HK-2 (cell line): ENCODE data around the gene STPG3.

Experiments used
- DNase-seq: peaks from one replicate; pipeline ENCODE4 v3.0.0-alpha.2; 2018; ENCODE audit not compliant: unreplicated experiment

The STPG3 gene

GRCh38 chr9:137222190-137223077 lies 28.7 kb upstream of the STPG3 start, which contains the start of gene RNF208:
Gene RNF208 (minus strand): TSS chr9:137222240. CDS start chr9:137221212, 1,028 bp downstream.
- DNase-seq: peak; percentile 50

DNA sequence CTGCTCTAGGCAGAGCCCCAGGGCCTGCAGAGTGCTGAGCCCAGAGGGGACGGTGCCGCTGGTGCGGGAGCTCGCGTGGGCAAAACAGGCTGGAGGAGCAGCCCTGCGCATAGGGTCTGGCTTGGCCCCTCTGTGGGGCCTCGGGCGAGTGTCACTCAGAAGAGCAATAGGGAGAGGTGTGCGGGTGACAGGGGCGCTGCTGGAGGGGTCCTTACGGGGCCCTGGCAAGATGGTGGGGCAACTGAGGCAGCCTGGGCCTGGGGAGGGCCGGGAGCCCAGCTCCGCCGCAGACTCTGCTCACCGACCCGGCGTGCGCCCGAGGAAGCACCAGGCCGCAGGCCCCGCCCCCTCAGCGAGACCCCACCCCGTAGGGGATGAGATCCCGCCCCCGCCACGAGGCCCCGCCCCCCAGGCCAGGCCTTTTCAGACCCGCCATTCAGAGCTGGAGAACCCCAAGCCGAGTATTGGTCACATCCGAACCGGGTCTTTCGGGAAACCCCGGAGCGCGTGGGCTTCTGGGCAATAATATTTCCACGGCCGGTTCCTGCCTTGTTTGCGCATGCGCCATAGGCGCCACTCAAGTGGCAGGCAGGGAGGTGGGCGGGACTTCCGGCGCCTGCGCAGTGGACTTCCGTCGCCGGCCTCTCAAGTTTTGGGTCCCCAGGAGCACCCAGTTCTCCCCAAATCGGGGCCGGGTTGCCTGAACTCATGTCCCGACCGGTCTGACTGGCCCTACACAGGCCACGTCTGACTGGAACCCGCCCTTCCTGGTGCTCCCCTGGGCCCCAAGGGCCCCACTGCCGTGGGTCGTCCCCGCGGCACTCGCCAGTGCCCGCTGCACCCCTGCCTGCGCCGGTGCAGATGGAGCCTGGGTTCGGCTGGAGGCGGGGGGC lies 27.8 kb upstream of the STPG3 start:
- DNase-seq: peak; percentile 98

DNA sequence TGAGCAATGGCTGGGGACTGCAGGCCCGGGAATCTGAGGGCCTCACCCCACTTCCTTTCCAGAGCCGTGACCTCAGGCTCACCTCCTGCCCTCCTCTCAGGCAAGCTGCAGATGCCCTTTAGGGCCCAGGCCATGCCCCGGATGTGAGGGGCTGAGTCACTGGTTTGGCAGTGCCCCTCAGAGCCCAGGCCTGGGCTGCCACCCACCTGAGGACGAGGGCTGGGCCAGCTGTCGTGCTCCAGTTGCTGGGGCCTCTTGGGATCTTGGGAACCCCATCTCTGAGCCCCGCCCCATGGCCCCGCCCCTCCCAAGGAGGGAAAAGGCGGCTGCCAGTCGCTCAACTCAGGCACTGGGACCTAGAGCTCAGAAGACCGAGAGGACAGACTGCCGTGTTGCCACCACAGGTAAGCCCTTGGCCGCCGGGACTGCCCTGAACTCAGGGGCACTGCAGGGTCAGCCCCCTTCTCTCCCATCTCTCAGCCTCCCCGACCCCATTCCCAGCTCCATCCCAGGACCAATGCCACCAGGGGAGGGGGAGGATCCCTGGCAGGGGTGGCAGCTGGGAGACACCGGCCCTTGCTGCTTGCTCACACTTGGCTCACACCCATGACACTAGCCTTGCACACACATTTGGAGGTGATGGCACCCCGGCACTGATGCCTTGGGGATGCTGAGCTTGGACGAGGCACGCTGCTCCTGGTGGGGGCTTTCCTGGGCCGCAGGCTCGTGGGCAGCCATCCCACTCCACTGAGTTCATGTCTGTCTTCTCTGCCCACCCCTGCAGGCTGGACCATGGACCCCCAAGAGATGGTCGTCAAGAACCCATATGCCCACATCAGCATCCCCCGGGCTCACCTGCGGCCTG lies 26.0 kb upstream of the STPG3 start, which contains the start of gene CYSRT1:
TSS of gene CYSRT1 (plus strand) at position 345 of the 865 bp plus-strand sequence. CDS start at position 793, 448 bp downstream.
- no peak for DNase-seq

GRCh38 chr9:137225699-137226331 lies 25.3 kb upstream of the STPG3 start:
- DNase-seq: no peak

- peak; percentile 74 for DNase-seq
Measured at GRCh38 chr9:137226338-137227053, 24.6 kb upstream of the STPG3 start.

DNA sequence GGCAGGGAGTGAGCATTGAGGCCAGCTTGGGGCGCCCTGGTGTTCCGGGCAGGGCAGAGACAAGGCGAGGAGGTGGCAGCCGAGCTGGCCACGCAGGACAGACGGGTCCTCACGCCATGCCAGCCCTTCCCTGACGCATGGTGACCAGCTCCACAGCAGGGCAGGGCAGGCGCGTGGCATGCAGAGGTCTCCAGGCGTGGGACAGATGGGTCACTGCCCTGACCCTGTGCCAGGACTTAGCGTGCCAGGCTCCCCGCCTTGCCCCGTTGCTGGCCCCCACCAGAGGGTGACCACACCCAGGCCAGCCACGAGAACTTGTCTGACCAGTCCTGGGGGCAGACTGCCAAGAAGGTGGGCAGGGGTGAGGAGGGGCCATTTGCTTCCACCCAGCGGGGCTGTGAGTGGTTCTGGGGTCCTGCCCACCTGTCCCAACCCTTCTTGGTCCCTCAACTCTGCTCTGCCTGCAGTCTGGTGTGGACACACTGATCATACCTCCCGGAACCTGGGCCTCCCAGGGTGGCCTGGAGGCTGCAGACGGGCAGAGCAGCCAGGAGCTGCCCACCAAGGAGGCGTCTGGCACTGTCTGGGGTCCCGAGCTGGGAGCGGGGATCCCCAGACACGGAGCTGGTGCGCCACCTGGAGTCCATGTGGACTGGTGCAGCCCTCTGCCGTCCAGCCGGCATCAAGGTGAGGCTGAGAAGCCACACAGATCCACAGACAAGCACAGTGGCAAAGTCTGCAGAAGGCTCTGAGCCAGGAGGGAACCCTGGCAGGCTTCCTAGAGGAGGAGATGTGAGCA lies 23.8 kb upstream of the STPG3 start, which contains the start of gene RNF224:
TSS of gene RNF224 (plus strand) at position 449 of the 799 bp plus-strand sequence. CDS start 834 bp downstream, outside the sequence.
- peak; percentile 84 for DNase-seq

- DNase-seq: no peak
Measured at GRCh38 chr9:137227853-137228505, 23.1 kb upstream of the STPG3 start.

DNA sequence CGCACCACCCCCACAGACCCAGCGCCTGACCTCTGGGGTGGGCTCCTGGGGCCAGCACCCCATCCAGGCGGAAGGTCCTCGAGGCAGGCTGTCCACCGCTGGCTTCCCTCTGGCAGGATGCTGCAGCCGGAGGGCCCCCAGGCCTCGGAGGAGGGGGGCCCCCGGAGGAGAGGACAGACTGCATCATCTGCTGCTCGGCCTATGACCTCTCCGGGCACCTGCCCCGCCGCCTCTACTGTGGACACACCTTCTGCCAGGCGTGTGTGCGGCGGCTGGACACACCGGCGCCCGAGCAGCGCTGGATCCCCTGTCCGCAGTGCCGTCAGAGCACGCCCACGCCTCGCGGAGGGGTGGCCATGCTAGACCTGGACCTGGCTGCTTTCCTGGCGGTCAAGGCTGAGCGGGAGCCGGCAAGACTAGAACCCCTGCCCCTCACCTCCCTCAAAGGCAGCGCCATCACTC lies 22.5 kb upstream of the STPG3 start:
- no peak for DNase-seq

DNA sequence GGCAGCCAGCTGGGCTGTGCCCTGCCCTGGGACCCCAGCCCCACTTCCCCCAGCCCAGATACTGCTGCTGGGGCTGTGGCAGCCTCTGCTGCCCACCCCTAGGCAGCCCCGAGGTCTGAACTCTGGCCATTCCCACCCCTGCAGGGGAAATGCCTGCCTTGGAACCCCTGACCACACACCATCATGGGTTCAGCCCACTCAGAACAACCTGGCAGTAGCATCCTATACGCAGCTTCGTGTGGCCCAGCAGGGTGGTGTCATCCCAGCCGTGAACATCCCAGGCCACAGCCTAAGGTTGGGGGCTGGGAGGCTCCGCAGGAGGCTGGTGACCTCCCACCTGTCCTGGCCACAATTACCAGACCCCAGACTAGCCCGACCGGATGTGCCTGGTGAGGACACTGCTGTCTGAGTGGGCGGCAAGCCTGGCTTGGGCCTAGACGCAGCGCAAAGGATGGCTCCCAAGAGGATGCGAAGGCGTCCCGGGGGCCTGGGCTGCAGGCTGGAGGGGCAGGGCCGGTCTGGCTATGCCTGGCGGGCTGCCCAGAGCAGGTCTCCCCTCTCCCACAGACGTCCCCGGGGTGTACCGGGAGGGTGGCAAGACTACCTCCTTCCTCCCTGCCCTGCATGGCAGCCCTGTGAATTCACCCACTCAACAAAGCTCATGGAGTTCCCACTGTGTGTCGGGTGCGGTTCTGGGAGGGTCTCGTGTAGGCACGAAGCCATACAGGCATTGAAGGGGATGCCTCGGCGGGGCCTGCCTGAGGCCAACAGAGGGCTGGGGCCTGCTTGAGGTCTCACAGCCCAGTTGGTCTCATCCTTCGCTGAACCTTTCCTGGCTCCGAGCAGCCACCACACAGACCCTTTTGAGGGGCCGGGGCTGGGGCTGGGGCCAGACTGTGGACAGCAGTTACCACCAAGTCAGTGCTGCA lies 21.9 kb upstream of the STPG3 start:
- no peak for DNase-seq

GRCh38 chr9:137229903-137230704 lies 21.0 kb upstream of the STPG3 start:
- DNase-seq: no peak

DNA sequence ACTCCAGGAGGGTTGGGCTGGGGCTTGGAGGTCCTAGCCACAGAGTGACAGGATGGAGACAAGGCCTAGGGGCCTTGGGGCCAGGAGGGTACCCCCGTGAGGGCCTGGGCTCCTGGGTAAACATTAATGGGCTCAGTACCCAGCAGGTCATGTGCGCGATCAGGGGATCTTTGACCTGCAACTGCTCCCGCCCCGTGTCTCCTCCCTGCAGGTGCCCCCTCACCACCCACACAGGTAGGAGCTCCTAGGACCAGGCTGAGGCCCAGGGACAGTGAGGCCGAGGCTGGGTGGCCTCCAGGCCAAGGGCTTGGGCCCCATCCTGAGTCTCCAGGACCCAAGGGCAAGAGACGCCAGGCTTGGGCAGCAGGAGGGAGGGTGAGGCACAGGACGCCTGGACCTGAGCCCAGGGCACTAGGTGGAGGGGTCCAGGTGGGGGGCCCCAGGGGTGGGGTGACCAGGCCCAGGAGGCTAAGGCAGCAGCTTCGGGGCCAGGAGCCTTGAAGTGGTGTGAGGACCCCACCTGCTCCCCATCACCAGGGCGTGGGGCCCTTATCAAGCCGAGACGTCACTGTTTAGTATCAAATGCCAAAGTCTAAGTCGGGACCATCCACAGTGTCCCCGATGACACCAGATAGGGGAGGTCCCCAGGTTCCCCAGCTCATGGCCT lies 20.2 kb upstream of the STPG3 start, which contains the start of gene SLC34A3:
TSS of gene SLC34A3 (plus strand) at position 197 of the 667 bp plus-strand sequence. CDS start 802 bp downstream, outside the sequence.
- DNase-seq: no peak

DNA sequence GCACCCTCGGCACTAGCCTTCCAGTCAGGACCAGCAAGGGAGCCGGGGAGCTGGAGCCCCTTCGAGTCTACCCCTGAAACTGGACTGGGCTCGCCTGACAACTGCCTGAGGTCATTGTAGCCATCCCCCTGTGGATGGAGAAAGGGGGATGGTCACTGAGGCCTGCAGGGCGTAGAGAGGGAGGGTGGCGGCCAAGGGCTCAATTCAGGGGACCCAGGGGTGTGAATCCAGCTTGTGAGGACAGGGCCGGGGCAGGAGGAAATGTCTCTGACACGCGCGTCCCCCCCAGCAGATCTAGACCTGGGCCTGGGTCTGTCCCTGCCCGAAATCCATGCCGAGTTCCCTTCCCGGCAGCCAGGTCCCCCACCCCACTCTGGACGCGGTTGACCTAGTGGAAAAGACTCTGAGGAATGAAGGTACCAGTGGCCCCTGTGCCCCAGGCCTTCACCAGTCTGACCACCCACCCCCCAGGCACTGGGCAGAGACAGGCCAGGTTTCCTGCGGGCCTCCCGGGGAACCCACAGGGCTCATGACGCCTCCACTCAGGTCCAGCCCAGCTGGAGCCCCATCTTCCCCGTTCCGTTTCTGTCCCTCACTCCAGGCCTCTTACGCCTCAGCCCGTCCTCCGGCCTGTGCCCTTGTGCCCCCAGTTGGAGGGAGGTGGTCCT lies 19.6 kb upstream of the STPG3 start:
- no peak for DNase-seq

GRCh38 chr9:137232101-137232500 lies 19.0 kb upstream of the STPG3 start:
- DNase-seq: no peak

DNA sequence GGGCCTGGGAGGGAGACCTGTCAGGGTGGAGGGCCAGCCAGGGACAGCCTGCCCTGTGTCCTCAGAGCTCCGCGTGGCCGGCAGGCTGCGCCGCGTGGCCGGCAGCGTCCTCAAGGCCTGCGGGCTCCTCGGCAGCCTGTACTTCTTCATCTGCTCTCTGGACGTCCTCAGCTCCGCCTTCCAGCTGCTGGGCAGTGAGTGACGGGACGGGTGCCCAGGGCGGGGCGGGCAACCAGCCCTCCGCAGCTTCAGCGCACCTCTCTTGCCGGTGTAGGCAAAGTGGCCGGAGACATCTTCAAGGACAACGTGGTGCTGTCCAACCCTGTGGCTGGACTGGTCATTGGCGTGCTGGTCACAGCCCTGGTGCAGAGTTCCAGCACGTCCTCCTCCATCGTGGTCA lies 18.6 kb upstream of the STPG3 start:
- DNase-seq: no peak
